Brain microvascular endothelial cell (primary cell): ENCODE measurements around the gene CPNE1.
A peak's percentile ranks its signal among the peaks of the same experiment; 100 is the strongest.
"Not testable (repeated sequence)": the region's sequence is repeated elsewhere in the genome, so short reads cannot be mapped to it uniquely, and the experiment has no call there.

Experiments used
- DNase-seq: peaks from one replicate; pipeline ENCODE4 v3.0.0-alpha.2; 2020
- H3K27ac ChIP-seq: fragments of 250-450 bp; sonication (Bioruptor Pico); 2 replicates; pipeline ENCODE4 v1.5.1; 2020; ENCODE audit warnings: mild to moderate bottlenecking, moderate library complexity
- H3K27me3 ChIP-seq: fragments of 250-450 bp; sonication (Bioruptor Pico); replicated peaks from 2 replicates; pipeline ENCODE4 v1.5.1; 2020; ENCODE audit warnings: mild to moderate bottlenecking
- H3K36me3 ChIP-seq: fragments of 250-450 bp; sonication (Bioruptor Pico); replicated peaks from 2 replicates; pipeline ENCODE4 v1.5.1; 2020; ENCODE audit warnings: mild to moderate bottlenecking
- H3K4me3 ChIP-seq: 2 replicates; pipeline ENCODE4 v1.5.1; 2011; ENCODE audit warnings: low read depth, mild to moderate bottlenecking, control low read depth, low read length, moderate library complexity
- in situ Hi-C: cut with HindIII; loops from 2 replicates; pipeline ENCODE4 v1.10.0; 2017; ENCODE audit warnings: low sequenced_read_pairs, low pct_ligation_motif_present
- TF ChIP-seq, protein P1 (sequence below): IDR thresholded peaks from 2 replicates; pipeline ENCODE4 v1.5.1; 2011; ENCODE audit warnings: low read depth, mild to moderate bottlenecking, moderate library complexity, low read length, control low read depth, inconsistent platforms; ENCODE audit errors: missing control alignments

The CPNE1 gene

DNA sequence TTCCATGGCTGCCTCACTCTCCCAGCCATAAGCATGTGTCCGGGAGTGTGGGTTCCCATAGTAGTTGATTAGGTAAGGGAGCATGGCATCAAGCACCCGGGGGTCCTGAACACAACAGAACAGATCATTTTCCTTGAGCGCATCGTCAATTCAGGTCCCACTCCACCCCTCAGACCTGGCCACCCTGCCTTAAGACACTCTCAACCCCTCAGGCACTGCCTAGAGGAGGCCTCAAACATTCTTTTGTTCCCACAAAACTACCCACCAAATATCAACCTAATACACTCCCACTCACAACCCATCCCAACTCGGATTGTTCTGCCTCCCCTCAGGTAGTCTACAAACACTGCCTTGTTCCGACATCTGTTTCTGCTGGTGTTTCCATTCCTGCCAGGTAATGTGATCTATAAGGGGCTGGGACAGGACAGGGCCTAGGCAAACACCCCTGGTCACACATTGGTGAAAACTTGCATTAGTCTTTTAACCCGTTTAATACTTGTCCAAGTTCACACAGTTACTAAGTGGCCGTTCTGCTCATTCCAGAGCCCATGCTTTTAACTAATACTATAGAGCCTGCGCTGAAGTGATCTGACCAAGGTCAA, 33.1 kb upstream of the CPNE1 start:
- TF ChIP-seq, protein P1, sequence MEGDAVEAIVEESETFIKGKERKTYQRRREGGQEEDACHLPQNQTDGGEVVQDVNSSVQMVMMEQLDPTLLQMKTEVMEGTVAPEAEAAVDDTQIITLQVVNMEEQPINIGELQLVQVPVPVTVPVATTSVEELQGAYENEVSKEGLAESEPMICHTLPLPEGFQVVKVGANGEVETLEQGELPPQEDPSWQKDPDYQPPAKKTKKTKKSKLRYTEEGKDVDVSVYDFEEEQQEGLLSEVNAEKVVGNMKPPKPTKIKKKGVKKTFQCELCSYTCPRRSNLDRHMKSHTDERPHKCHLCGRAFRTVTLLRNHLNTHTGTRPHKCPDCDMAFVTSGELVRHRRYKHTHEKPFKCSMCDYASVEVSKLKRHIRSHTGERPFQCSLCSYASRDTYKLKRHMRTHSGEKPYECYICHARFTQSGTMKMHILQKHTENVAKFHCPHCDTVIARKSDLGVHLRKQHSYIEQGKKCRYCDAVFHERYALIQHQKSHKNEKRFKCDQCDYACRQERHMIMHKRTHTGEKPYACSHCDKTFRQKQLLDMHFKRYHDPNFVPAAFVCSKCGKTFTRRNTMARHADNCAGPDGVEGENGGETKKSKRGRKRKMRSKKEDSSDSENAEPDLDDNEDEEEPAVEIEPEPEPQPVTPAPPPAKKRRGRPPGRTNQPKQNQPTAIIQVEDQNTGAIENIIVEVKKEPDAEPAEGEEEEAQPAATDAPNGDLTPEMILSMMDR: no peak
- DNase-seq: no peak
- Histone ChIP-seq H3K4me3 (peak overlapping the region; percentile 99), H3K27me3 (no peaks in the 10 kb centered on the region), H3K36me3 (peaks cover 23% of the 10 kb centered on the region), H3K27ac (no peak overlapping the region)
- in situ Hi-C loops: no loop called here

DNA sequence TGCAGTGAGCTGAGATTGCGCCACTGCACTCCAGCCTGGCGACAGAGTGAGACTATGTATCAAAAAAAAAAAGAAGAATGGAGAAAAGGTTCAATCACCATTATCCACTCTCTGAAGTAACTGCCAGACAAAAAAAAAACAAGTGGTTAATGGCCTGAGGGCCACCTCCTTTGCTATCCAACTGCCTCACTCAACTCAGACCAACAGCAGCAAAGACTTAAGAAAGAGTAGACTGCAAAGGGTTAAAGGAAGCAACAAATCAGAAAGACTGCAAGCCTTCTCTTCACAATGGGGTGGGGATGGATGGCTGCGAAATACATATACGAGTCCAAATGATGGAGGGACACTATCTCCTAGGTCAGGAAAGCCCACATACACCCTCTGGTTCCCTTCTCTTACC, 31.3 kb upstream of the CPNE1 start:
- in situ Hi-C loops: no loop called here
- H3K27me3 ChIP-seq: no peaks in the 10 kb centered on the region
- H3K27ac ChIP-seq: no peak overlapping the region
- peaks cover 7% of the 10 kb centered on the region for H3K36me3 ChIP-seq
- no peak overlapping the region for H3K4me3 ChIP-seq
- no peak for DNase-seq
- TF ChIP-seq, protein P1: no peak

DNA sequence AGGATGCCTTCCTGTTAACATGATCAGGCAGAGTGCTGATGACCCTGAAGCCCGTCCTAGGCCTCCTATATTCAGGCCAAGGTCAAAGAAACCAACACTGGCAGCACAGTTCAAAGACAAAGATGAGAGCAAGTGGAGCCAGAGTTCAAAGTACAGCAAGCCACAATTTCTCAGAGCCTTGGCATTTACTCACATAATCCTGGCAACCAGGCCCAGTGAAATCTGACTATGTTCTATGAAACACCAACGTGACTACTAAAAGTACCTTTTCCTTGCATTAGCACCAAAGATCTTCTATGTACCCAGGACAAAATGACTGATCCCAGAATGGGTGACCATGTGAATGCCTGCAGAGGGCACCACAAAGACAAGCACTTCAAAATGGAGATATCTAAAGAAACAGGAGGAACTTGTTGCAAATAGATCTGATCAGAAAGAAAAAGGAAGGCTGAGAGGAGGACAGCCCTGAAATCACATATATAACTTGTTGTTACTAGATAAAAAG, 30.6 kb upstream of the CPNE1 start:
- in situ Hi-C loops: no loop called here
- no peaks in the 10 kb centered on the region for H3K27me3 ChIP-seq
- peaks cover 7% of the 10 kb centered on the region for H3K36me3 ChIP-seq
- no peak for DNase-seq
- TF ChIP-seq, protein P1: no peak
- no peak overlapping the region for H3K27ac ChIP-seq
- H3K4me3 ChIP-seq: no peak overlapping the region

DNA sequence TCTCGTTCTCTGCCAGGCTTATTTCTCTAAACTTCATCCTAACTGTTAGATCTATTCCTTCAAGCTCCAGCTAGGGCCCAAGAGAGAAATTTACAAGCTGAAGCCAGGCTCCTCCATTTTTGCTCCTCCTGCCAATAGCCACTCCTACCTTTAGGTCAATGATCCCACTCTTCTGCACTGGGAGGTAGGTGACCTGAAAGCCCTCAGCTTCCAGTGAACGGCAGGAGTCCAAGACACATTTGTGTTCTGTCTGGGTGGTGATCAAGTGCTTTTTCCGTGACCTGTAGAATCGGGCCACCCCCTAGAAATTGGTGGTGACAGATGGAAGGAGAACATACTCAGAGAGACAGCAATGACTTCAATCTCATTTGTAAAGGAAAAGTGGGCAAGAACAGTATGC, 25.6 kb upstream of the CPNE1 start:
- in situ Hi-C loops: no loop called here
- DNase-seq: no peak
- TF ChIP-seq, protein P1: no peak
- Histone ChIP-seq H3K27me3 (no peaks in the 10 kb centered on the region), H3K4me3 (no peak overlapping the region), H3K36me3 (peaks cover 21% of the 10 kb centered on the region), H3K27ac (no peak overlapping the region)

DNA sequence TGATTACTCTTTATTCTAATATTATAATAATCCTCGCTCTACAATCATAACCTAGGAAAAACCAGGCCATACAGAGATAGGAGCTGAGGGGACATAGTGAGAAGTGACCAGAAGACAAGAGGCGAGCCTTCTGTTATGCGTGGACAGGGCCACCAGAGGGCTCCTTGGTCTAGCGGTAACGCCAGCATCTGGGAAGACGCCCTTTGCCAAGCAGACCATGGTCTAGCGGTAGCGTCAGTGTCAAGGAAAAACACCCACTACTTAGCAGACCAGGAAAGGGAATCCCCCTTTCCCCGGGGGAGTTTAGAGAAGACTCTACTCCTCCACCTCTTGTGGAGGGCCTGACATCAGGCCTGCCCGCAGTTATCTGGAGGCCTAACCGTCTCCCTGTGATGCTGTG, 22.2 kb upstream of the CPNE1 start:
- H3K36me3 ChIP-seq: peaks cover 15% of the 10 kb centered on the region
- in situ Hi-C loops, H3K27me3 ChIP-seq, H3K27ac ChIP-seq, DNase-seq, H3K4me3 ChIP-seq: not testable (repeated sequence)
- TF ChIP-seq, protein P1: peak; percentile 40

DNA sequence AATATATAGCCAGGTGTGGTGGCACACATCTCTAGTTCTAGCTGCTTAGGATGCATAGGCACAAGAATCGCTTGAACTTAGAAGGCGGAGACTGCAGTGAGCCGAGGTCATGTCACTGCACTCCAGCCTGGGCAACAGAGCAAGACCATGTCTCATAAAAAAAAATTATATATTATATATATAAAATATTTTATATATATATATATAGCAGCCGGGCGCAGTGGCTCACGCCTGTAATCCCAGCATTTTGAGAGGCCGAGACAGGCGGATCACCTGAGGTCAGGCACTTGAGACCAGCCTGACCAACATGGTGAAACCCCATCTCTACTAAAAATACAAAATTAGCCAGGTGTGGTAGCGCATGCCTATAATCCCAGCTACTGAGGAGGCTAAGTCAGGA, 20.7 kb upstream of the CPNE1 start:
- H3K27ac ChIP-seq, DNase-seq, H3K27me3 ChIP-seq, H3K4me3 ChIP-seq, in situ Hi-C loops: not testable (repeated sequence)
- H3K36me3 ChIP-seq: peaks cover 17% of the 10 kb centered on the region
